ENCODE results near the gene STK32C.

STK32C gene

GRCh38 chr10:132198068-132198370 is 109.7 kb downstream of the STK32C start:
- peaks cover 0 to 4% of the 10 kb centered on the region in 2 donors for H3K27me3 ChIP-seq (ENCODE audit: control insufficient read depth in 1 of 2, insufficient read depth in 2 of 2, low read length in 2 of 2)
- no peak overlapping the region for H3K4me3 ChIP-seq (ENCODE audit: low read depth in 1 of 2, low read length in 2 of 2)
- H3K9ac ChIP-seq (ENCODE audit: low read length), result no peak overlapping the region
- H3K27ac ChIP-seq (ENCODE audit: low read depth, low read length), result no peak overlapping the region
- H3K4me1 ChIP-seq (ENCODE audit: insufficient read depth, low read length), result no peaks in the 10 kb centered on the region
- no peaks in the 10 kb centered on the region for H3K36me3 ChIP-seq (ENCODE audit: insufficient read depth, low read length)
- H3K9me3 ChIP-seq (ENCODE audit: low read length), result no peaks in the 10 kb centered on the region

GRCh38 chr10:132197271-132198067 is 110.3 kb downstream of the STK32C start:
- no peak overlapping the region for H3K27ac ChIP-seq (ENCODE audit: low read depth, low read length)
- H3K9ac ChIP-seq (ENCODE audit: low read length), result no peak overlapping the region
- no peak overlapping the region for H3K4me3 ChIP-seq (ENCODE audit: low read depth in 1 of 2, low read length in 2 of 2)
- no peaks in the 10 kb centered on the region for H3K4me1 ChIP-seq (ENCODE audit: insufficient read depth, low read length)
- peaks cover 0 to 4% of the 10 kb centered on the region in 2 donors for H3K27me3 ChIP-seq (ENCODE audit: control insufficient read depth in 1 of 2, insufficient read depth in 2 of 2, low read length in 2 of 2)
- no peaks in the 10 kb centered on the region for H3K9me3 ChIP-seq (ENCODE audit: low read length)
- no peaks in the 10 kb centered on the region for H3K36me3 ChIP-seq (ENCODE audit: insufficient read depth, low read length)

GRCh38 chr10:132196178-132197113 is 111.3 kb downstream of the STK32C start:
- no peaks in the 10 kb centered on the region for H3K36me3 ChIP-seq (ENCODE audit: insufficient read depth, low read length)
- no peak overlapping the region for H3K27ac ChIP-seq (ENCODE audit: low read depth, low read length)
- H3K4me3 ChIP-seq (ENCODE audit: low read depth in 1 of 2, low read length in 2 of 2), result no peak overlapping the region
- H3K9ac ChIP-seq (ENCODE audit: low read length), result no peak overlapping the region
- no peaks in the 10 kb centered on the region for H3K4me1 ChIP-seq (ENCODE audit: insufficient read depth, low read length)
- no peaks in the 10 kb centered on the region for H3K9me3 ChIP-seq (ENCODE audit: low read length)
- H3K27me3 ChIP-seq (ENCODE audit: control insufficient read depth in 1 of 2, insufficient read depth in 2 of 2, low read length in 2 of 2), result peaks cover 0 to 4% of the 10 kb centered on the region in 2 donors

- Histone ChIP-seq H3K9ac (ENCODE audit: low read length) (no peak overlapping the region), H3K27me3 (ENCODE audit: control insufficient read depth in 1 of 2, insufficient read depth in 2 of 2, low read length in 2 of 2) (peaks cover 0 to 4% of the 10 kb centered on the region in 2 donors), H3K36me3 (ENCODE audit: insufficient read depth, low read length) (no peaks in the 10 kb centered on the region), H3K4me1 (ENCODE audit: insufficient read depth, low read length) (no peaks in the 10 kb centered on the region), H3K27ac (ENCODE audit: low read depth, low read length) (no peak overlapping the region), H3K4me3 (ENCODE audit: low read depth in 1 of 2, low read length in 2 of 2) (no peak overlapping the region), H3K9me3 (ENCODE audit: low read length) (no peaks in the 10 kb centered on the region)
Measured at GRCh38 chr10:132195366-132196075, 112.2 kb downstream of the STK32C start.

- Histone ChIP-seq H3K27ac (ENCODE audit: low read depth, low read length) (no peak overlapping the region), H3K4me3 (ENCODE audit: low read depth in 1 of 2, low read length in 2 of 2) (no peak overlapping the region), H3K27me3 (ENCODE audit: control insufficient read depth in 1 of 2, insufficient read depth in 2 of 2, low read length in 2 of 2) (peaks cover 0 to 10% of the 10 kb centered on the region in 2 donors), H3K4me1 (ENCODE audit: insufficient read depth, low read length) (no peaks in the 10 kb centered on the region), H3K9ac (ENCODE audit: low read length) (no peak overlapping the region), H3K9me3 (ENCODE audit: low read length) (no peaks in the 10 kb centered on the region), H3K36me3 (ENCODE audit: insufficient read depth, low read length) (no peaks in the 10 kb centered on the region)
Measured at GRCh38 chr10:132194726-132195125, 113.0 kb downstream of the STK32C start.

- H3K4me1 ChIP-seq (ENCODE audit: insufficient read depth, low read length), result no peaks in the 10 kb centered on the region
- no peak overlapping the region for H3K27ac ChIP-seq (ENCODE audit: low read depth, low read length)
- no peak overlapping the region for H3K4me3 ChIP-seq (ENCODE audit: low read depth in 1 of 2, low read length in 2 of 2)
- H3K9me3 ChIP-seq (ENCODE audit: low read length), result no peaks in the 10 kb centered on the region
- H3K27me3 ChIP-seq (ENCODE audit: control insufficient read depth in 1 of 2, insufficient read depth in 2 of 2, low read length in 2 of 2), result peaks cover 0 to 14% of the 10 kb centered on the region in 2 donors
- no peaks in the 10 kb centered on the region for H3K36me3 ChIP-seq (ENCODE audit: insufficient read depth, low read length)
- no peak overlapping the region for H3K9ac ChIP-seq (ENCODE audit: low read length)
Measured at GRCh38 chr10:132193907-132194552, 113.7 kb downstream of the STK32C start.

- no peak overlapping the region for H3K9ac ChIP-seq (ENCODE audit: low read length)
Measured at GRCh38 chr10:132192991-132193665, 114.6 kb downstream of the STK32C start.

GRCh38 chr10:132192076-132192975 is 115.4 kb downstream of the STK32C start:
- H3K27me3 ChIP-seq (ENCODE audit: control insufficient read depth in 1 of 2, insufficient read depth in 2 of 2, low read length in 2 of 2), result peaks cover 13 to 31% of the 10 kb centered on the region in 2 donors
- no peaks in the 10 kb centered on the region for H3K4me1 ChIP-seq (ENCODE audit: insufficient read depth, low read length)
- no peak overlapping the region for H3K9ac ChIP-seq (ENCODE audit: low read length)
- H3K4me3 ChIP-seq (ENCODE audit: low read depth in 1 of 2, low read length in 2 of 2), result no peak overlapping the region
- H3K27ac ChIP-seq (ENCODE audit: low read depth, low read length), result no peak overlapping the region
- no peaks in the 10 kb centered on the region for H3K9me3 ChIP-seq (ENCODE audit: low read length)
- no peaks in the 10 kb centered on the region for H3K36me3 ChIP-seq (ENCODE audit: insufficient read depth, low read length)

More at GRCh38 chr10:132192991-132193665, 114.6 kb downstream of the STK32C start:
- Histone ChIP-seq H3K27me3 (ENCODE audit: control insufficient read depth in 1 of 2, insufficient read depth in 2 of 2, low read length in 2 of 2) (peaks cover 6 to 23% of the 10 kb centered on the region in 2 donors), H3K9me3 (ENCODE audit: low read length) (no peaks in the 10 kb centered on the region), H3K27ac (ENCODE audit: low read depth, low read length) (no peak overlapping the region), H3K4me3 (ENCODE audit: low read depth in 1 of 2, low read length in 2 of 2) (no peak overlapping the region), H3K36me3 (ENCODE audit: insufficient read depth, low read length) (no peaks in the 10 kb centered on the region), H3K4me1 (ENCODE audit: insufficient read depth, low read length) (no peaks in the 10 kb centered on the region)

- no peaks in the 10 kb centered on the region for H3K36me3 ChIP-seq (ENCODE audit: insufficient read depth, low read length)
- no peak overlapping the region for H3K27ac ChIP-seq (ENCODE audit: low read depth, low read length)
- no peak overlapping the region for H3K4me3 ChIP-seq (ENCODE audit: low read depth in 1 of 2, low read length in 2 of 2)
- no peaks in the 10 kb centered on the region for H3K4me1 ChIP-seq (ENCODE audit: insufficient read depth, low read length)
- H3K27me3 ChIP-seq (ENCODE audit: control insufficient read depth in 1 of 2, insufficient read depth in 2 of 2, low read length in 2 of 2), result peaks cover 18 to 48% of the 10 kb centered on the region in 2 donors
- H3K9ac ChIP-seq (ENCODE audit: low read length), result no peak overlapping the region
- no peaks in the 10 kb centered on the region for H3K9me3 ChIP-seq (ENCODE audit: low read length)
Measured at GRCh38 chr10:132189810-132190422, 117.8 kb downstream of the STK32C start.
